GM18868 (cell line): ENCODE data around the gene HAGH.
"Not testable (repeated sequence)": the region's sequence is repeated elsewhere in the genome, so short reads cannot be mapped to it uniquely, and the experiment has no call there.

ENCODE experiments used
- ATAC-seq: cut with Tn5 transposase; IDR thresholded peaks from one replicate; pipeline ENCODE4 v1.9.1; 2021; ENCODE audit warnings: mild to moderate bottlenecking, moderate library complexity; ENCODE audit not compliant: unreplicated experiment

Gene HAGH

GRCh38 chr16:1826691-1827573, at the start of gene HAGH, which contains the start of gene FAHD1:
Gene HAGH, minus strand, starts transcription at chr16:1826825. Its CDS starts 38 bp downstream, at chr16:1826787.
Gene FAHD1, plus strand, starts transcription at chr16:1827206. Its CDS starts 33 bp downstream, at chr16:1827239.
- ATAC-seq = peak; percentile 82

- ATAC-seq = not testable (repeated sequence)
Measured at GRCh38 chr16:1876066-1876465, 49.4 kb upstream of the HAGH start.

GRCh38 chr16:1874854-1875253, 48.2 kb upstream of the HAGH start:
- ATAC-seq = no peak

GRCh38 chr16:1871974-1872635, 45.5 kb upstream of the HAGH start, which contains the start of gene MEIOB:
Gene MEIOB, minus strand, starts transcription at chr16:1872164. Its CDS starts 3,989 bp downstream, at chr16:1868175.
- ATAC-seq = no peak

- no peak for ATAC-seq
Measured at GRCh38 chr16:1870365-1871082, 43.9 kb upstream of the HAGH start.

GRCh38 chr16:1865902-1866690, 39.5 kb upstream of the HAGH start:
- no peak for ATAC-seq

- no peak for ATAC-seq
Measured at GRCh38 chr16:1863681-1864460, 37.2 kb upstream of the HAGH start.

- ATAC-seq = no peak
Measured at GRCh38 chr16:1862394-1862793, 35.8 kb upstream of the HAGH start.

GRCh38 chr16:1861730-1862129, 35.1 kb upstream of the HAGH start:
- ATAC-seq = no peak

- ATAC-seq = no peak
Measured at GRCh38 chr16:1859650-1860049, 33.0 kb upstream of the HAGH start.

GRCh38 chr16:1858189-1858865, 31.7 kb upstream of the HAGH start:
- ATAC-seq = no peak

- no peak for ATAC-seq
Measured at GRCh38 chr16:1857433-1858097, 30.9 kb upstream of the HAGH start.

GRCh38 chr16:1851793-1852192, 25.2 kb upstream of the HAGH start:
- ATAC-seq = no peak

- no peak for ATAC-seq
Measured at GRCh38 chr16:1850981-1851380, 24.4 kb upstream of the HAGH start.

GRCh38 chr16:1846416-1846815, 19.8 kb upstream of the HAGH start:
- no peak for ATAC-seq

GRCh38 chr16:1845985-1846384, 19.4 kb upstream of the HAGH start:
- no peak for ATAC-seq

- ATAC-seq = no peak
Measured at GRCh38 chr16:1839554-1839953, 12.9 kb upstream of the HAGH start.

- no peak for ATAC-seq
Measured at GRCh38 chr16:1834096-1834495, 7.5 kb upstream of the HAGH start.
